HG03442 (cell line): ENCODE results near the gene FILIP1L.
"Not testable (repeated sequence)": the region's sequence is repeated elsewhere in the genome, so short reads cannot be mapped to it uniquely, and the experiment has no call there.

Experiments
- ATAC-seq: cut with Tn5 transposase; IDR thresholded peaks from one replicate; pipeline ENCODE4 v1.9.1; 2021; ENCODE audit warnings: mild to moderate bottlenecking, moderate library complexity; ENCODE audit not compliant: unreplicated experiment

FILIP1L gene

GRCh38 chr3:99851955-99852354 is 262.3 kb downstream of the FILIP1L start:
- no peak for ATAC-seq

GRCh38 chr3:99850608-99851007 is 263.7 kb downstream of the FILIP1L start:
- no peak for ATAC-seq

- ATAC-seq, result no peak
These were observed 265.9 kb downstream of the FILIP1L start for GRCh38 chr3:99848433-99848832.

GRCh38 chr3:99846477-99847160 is 267.7 kb downstream of the FILIP1L start:
- no peak for ATAC-seq

GRCh38 chr3:99845999-99846398 is 268.3 kb downstream of the FILIP1L start:
- no peak for ATAC-seq

- no peak for ATAC-seq
These were observed 269.0 kb downstream of the FILIP1L start for GRCh38 chr3:99845331-99845730.

GRCh38 chr3:99843590-99844258 is 270.6 kb downstream of the FILIP1L start:
- no peak for ATAC-seq

- peak; percentile 67 for ATAC-seq
These were observed 271.3 kb downstream of the FILIP1L start for GRCh38 chr3:99842826-99843589.

GRCh38 chr3:99841949-99842348 is 272.4 kb downstream of the FILIP1L start:
- ATAC-seq, result not testable (repeated sequence)

- ATAC-seq, result no peak
These were observed 274.7 kb downstream of the FILIP1L start for GRCh38 chr3:99839613-99840012.

- ATAC-seq, result no peak
These were observed 275.5 kb downstream of the FILIP1L start for GRCh38 chr3:99838755-99839154.

GRCh38 chr3:99837715-99838114 is 276.6 kb downstream of the FILIP1L start:
- no peak for ATAC-seq

- ATAC-seq, result no peak
These were observed 277.6 kb downstream of the FILIP1L start for GRCh38 chr3:99836681-99837080.

- ATAC-seq, result no peak
These were observed 279.9 kb downstream of the FILIP1L start for GRCh38 chr3:99834211-99834957.

- ATAC-seq, result no peak
These were observed 280.6 kb downstream of the FILIP1L start for GRCh38 chr3:99833617-99834205.

- no peak for ATAC-seq
These were observed 284.5 kb downstream of the FILIP1L start for GRCh38 chr3:99829844-99830243.

GRCh38 chr3:99825004-99825640 is 289.2 kb downstream of the FILIP1L start:
- no peak for ATAC-seq

GRCh38 chr3:99823723-99824711 is 290.3 kb downstream of the FILIP1L start:
- ATAC-seq, result no peak

GRCh38 chr3:99818818-99819217 is 295.5 kb downstream of the FILIP1L start:
- no peak for ATAC-seq
